ENCODE results near the gene TMEM91. TPM values are rescaled to one million over a fixed set of nuclear protein-coding genes. Genes with fewer than 3 reads are reported as not detected.

TMEM91 gene
- total and polyA plus RNA-seq, 9 of the 15 experiments (the other 6 are each of a cell fraction or from before 2014, with no cell fraction given), result 1.2 to 5.2 (median 2.7) TPM

DNA sequence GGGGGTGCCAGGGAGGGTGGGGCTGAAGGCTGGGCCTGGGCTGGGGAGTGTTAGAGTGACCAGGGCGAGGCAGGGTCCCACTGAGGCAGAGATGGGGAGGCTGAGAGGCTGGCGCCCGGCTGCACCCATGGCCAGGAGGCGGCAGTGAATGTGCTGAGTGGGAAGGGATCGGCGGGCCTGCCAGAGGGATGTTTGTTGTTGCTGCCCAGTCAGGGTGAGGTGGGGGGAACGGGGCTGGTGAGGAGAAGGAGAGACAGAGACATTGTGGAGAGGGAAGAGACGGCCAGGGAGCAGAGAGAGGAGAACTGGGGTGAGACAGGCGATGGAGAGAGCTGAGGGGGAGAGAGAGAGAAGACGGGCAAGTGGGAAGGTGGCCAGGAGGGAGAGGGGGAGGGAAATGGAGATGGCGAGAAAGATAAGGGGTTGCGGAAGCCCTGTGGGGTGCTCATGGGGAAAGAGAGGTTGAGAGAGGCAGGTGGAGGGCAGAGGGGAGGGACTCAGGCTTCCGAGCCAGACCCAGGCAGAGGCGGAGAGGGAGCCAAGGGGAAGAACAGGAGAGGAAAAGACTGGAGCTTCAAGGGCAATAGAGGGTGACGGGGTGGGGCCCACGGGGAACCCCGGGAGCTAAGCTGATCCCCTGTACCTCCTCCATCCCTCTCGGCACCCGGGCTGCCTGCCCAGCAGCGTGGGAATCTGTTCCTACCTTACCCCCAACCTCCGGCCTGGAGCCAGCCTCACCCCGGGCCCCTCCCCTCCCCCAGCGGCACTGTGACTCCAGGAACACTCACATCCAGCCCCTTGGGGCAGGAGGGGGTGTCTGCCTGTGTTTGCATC lies 51.5 kb downstream of the TMEM91 start (continued):
- TF ChIP-seq ZNF184 (CRISPR knock-in tag; IDR thresholded peaks at IDR 0.05), result no peak
- TF ChIP-seq SRSF9 (IDR thresholded peaks at IDR 0.05; ENCODE audit: borderline replicate concordance, low read depth, low read length), result no peak
- TF ChIP-seq ZNF41 (CRISPR knock-in tag; conservative IDR thresholded peaks at IDR 0.05), result no peak
- no peak for TF ChIP-seq MEF2D (tag; conservative IDR thresholded peaks at IDR 0.05; ENCODE audit: low read depth)
- no peak for TF ChIP-seq KDM2B (CRISPR knock-in tag; IDR thresholded peaks at IDR 0.05)

DNA sequence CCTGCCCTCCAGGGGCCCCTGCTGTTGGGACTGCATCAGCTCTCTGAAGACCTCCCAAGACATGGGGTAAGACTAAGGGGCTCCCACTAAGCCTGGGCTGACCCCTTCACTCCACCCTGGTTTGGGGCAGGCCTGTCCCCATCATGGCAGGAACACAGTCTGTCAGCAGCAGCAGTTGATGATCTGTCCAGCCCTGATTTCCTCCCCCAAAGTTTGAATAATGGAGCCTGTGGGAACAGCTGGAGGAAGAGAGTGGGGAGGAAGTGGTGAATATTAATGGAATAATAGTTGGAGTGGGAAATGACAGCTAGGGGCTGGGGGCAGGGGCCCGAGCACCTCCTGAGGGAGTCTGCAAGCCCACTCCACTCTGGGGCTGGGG lies 52.1 kb downstream of the TMEM91 start:
- no peak for TF ChIP-seq MCM3 (IDR thresholded peaks at IDR 0.05)
- TF ChIP-seq, protein P1, sequence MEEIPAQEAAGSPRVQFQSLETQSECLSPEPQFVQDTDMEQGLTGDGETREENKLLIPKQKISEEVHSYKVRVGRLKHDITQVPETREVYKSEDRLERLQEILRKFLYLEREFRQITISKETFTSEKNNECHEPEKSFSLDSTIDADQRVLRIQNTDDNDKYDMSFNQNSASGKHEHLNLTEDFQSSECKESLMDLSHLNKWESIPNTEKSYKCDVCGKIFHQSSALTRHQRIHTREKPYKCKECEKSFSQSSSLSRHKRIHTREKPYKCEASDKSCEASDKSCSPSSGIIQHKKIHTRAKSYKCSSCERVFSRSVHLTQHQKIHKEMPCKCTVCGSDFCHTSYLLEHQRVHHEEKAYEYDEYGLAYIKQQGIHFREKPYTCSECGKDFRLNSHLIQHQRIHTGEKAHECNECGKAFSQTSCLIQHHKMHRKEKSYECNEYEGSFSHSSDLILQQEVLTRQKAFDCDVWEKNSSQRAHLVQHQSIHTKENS (CRISPR knock-in tag; IDR thresholded peaks at IDR 0.05), result no peak
- TF ChIP-seq, protein P2, sequence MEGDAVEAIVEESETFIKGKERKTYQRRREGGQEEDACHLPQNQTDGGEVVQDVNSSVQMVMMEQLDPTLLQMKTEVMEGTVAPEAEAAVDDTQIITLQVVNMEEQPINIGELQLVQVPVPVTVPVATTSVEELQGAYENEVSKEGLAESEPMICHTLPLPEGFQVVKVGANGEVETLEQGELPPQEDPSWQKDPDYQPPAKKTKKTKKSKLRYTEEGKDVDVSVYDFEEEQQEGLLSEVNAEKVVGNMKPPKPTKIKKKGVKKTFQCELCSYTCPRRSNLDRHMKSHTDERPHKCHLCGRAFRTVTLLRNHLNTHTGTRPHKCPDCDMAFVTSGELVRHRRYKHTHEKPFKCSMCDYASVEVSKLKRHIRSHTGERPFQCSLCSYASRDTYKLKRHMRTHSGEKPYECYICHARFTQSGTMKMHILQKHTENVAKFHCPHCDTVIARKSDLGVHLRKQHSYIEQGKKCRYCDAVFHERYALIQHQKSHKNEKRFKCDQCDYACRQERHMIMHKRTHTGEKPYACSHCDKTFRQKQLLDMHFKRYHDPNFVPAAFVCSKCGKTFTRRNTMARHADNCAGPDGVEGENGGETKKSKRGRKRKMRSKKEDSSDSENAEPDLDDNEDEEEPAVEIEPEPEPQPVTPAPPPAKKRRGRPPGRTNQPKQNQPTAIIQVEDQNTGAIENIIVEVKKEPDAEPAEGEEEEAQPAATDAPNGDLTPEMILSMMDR (IDR thresholded peaks at IDR 0.05 in 2 of 3, conservative IDR thresholded peaks at IDR 0.05 in 1 of 3; ENCODE audit: insufficient read depth in 2 of 3, low read depth in 1 of 3, low read length in 3 of 3), result 0 out of 6 replicates have a peak, but pooled peaks of 1 of the 3 experiments have one; percentile 4
- TF ChIP-seq, protein P3, sequence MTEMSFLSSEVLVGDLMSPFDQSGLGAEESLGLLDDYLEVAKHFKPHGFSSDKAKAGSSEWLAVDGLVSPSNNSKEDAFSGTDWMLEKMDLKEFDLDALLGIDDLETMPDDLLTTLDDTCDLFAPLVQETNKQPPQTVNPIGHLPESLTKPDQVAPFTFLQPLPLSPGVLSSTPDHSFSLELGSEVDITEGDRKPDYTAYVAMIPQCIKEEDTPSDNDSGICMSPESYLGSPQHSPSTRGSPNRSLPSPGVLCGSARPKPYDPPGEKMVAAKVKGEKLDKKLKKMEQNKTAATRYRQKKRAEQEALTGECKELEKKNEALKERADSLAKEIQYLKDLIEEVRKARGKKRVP (CRISPR knock-in tag; IDR thresholded peaks at IDR 0.05), result no peak
- no peak for TF ChIP-seq HDAC2 (IDR thresholded peaks at IDR 0.05)
- TF ChIP-seq LARP7 (IDR thresholded peaks at IDR 0.05), result no peak
- TF ChIP-seq NFYB (IDR thresholded peaks at IDR 0.05; ENCODE audit: extremely low read depth, insufficient read length), result no peak
- no peak for TF ChIP-seq DMBX1 (CRISPR knock-in tag; IDR thresholded peaks at IDR 0.05; ENCODE audit: borderline replicate concordance)
- no peak for TF ChIP-seq SAFB (IDR thresholded peaks at IDR 0.05; ENCODE audit: borderline replicate concordance, low read depth, low read length)
- TF ChIP-seq RAD21 (CRISPR knock-in tag; conservative IDR thresholded peaks at IDR 0.05 in 1 of 2, IDR thresholded peaks at IDR 0.05 in 1 of 2), result 0 out of 4 replicates have a peak, but pooled peaks of 1 of the 2 experiments have one; percentile 6
- TF ChIP-seq FOS (IDR thresholded peaks at IDR 0.05; ENCODE audit: extremely low read depth, insufficient read length), result no peak
- TF ChIP-seq LCOR (CRISPR knock-in tag; IDR thresholded peaks at IDR 0.05), result no peak

More for the DNA sequence above, 52.1 kb downstream of the TMEM91 start:
- ATAC-seq (no peak), DNase-seq (ENCODE audit: extremely low read depth in 1 of 4, low spot score in 3 of 4) (no peak), FAIRE-seq (no peak)
- peaks cover 47% of the 10 kb centered on the region for H3K36me3 ChIP-seq (ENCODE audit: control insufficient read depth, insufficient read depth, low read length)
- H3K27ac ChIP-seq (ENCODE audit: extremely low read depth, low read depth, low read length), result peak overlapping the region; percentile 79; the same call in 2 of the 3 replicates
- in situ Hi-C loops (cut with MboI), result no loop called here
- H2AFZ ChIP-seq (ENCODE audit: low read depth, low read length), result peak overlapping the region; percentile 83; the same call in 1 of the 2 replicates
- H3K9ac ChIP-seq (ENCODE audit: insufficient read depth in 1 of 2, low read depth in 2 of 2, low read length in 2 of 2), result peak overlapping the region; percentile 63 to 85; a peak in 3 of 4 replicates
- no peaks in the 10 kb centered on the region for H3K27me3 ChIP-seq (ENCODE audit: control insufficient read depth in 2 of 2, insufficient read depth in 2 of 2, low read length in 2 of 2)
- intact Hi-C loops (cut with micrococcal nuclease), result no loop called here
- ChIA-PET POLR2A (interaction anchor here (0.6 to 3.3 kb wide), 3 partner anchors 9 to 233 kb away, joined by 3 to 15 read pairs (median 11); no protein-coding TSS in a partner anchor), CTCF (ENCODE audit: low intra/inter-chr PET ratio) (no interaction called here)
- WGBS (ENCODE audit: insufficient coverage, low coverage, missing lambda C conversion rate), result 100% methylated on average over 1 of the region's 1 CpG
- peaks cover 8% of the 10 kb centered on the region; the same call in 2 of the 3 replicates for H3K79me2 ChIP-seq (ENCODE audit: control insufficient read depth, insufficient read depth, low read length)
- BruUV-seq (replicated peaks), result no TSS peak
- no peaks in the 10 kb centered on the region for H3K9me1 ChIP-seq (ENCODE audit: control insufficient read depth, insufficient read depth, low read length)
- H3K4me3 ChIP-seq, result peak overlapping the region; percentile 35
- H3K4me2 ChIP-seq (ENCODE audit: insufficient read depth, low read length), result peak overlapping the region; percentile 85
- peaks cover 23 to 65% of the 10 kb centered on the region in 2 experiments for H3K4me1 ChIP-seq (replicated peaks in 1 of 2; ENCODE audit: control insufficient read depth in 2 of 2, insufficient read depth in 2 of 2, low read length in 2 of 2)
- H3K9me3 ChIP-seq (replicated peaks; ENCODE audit: control insufficient read depth, insufficient read depth, low read depth, low read length), result no peaks in the 10 kb centered on the region
- H4K20me1 ChIP-seq (replicated peaks; ENCODE audit: control insufficient read depth, insufficient read depth, low read length), result no peaks in the 10 kb centered on the region; the same call in 1 of the 2 replicates

Data from K562 (cell line).